HG03064 (cell line): Measurements from ENCODE around the gene ANKRD13C.
"Not testable (repeated sequence)": the region's sequence is repeated elsewhere in the genome, so short reads cannot be mapped to it uniquely, and the experiment has no call there.

Experiments
- ATAC-seq: cut with Tn5 transposase; IDR thresholded peaks from one replicate; pipeline ENCODE4 v1.9.1; 2021; ENCODE audit warnings: low read depth; ENCODE audit not compliant: unreplicated experiment

Gene ANKRD13C

GRCh38 chr1:70354332-70355110 lies at the start of gene ANKRD13C:
ANKRD13C (minus strand) TSS chr1:70354722; CDS start chr1:70354408, 314 bp downstream.
- peak; percentile 91 for ATAC-seq

- no peak for ATAC-seq
Measured at GRCh38 chr1:70403759-70404158, 49.2 kb upstream of the ANKRD13C start.

- no peak for ATAC-seq
Measured at GRCh38 chr1:70401974-70402373, 47.5 kb upstream of the ANKRD13C start.

GRCh38 chr1:70400335-70400734 lies 45.8 kb upstream of the ANKRD13C start:
- ATAC-seq = no peak

GRCh38 chr1:70397013-70397412 lies 42.5 kb upstream of the ANKRD13C start:
- ATAC-seq = no peak

- ATAC-seq = no peak
Measured at GRCh38 chr1:70396607-70397006, 42.1 kb upstream of the ANKRD13C start.

GRCh38 chr1:70392626-70393025 lies 38.1 kb upstream of the ANKRD13C start:
- ATAC-seq = no peak

- ATAC-seq = no peak
Measured at GRCh38 chr1:70387507-70387906, 33.0 kb upstream of the ANKRD13C start.

- ATAC-seq = no peak
Measured at GRCh38 chr1:70386121-70386520, 31.6 kb upstream of the ANKRD13C start.

- ATAC-seq = no peak
Measured at GRCh38 chr1:70385477-70385876, 31.0 kb upstream of the ANKRD13C start.

- no peak for ATAC-seq
Measured at GRCh38 chr1:70384542-70384941, 30.0 kb upstream of the ANKRD13C start.

GRCh38 chr1:70383483-70383882 lies 29.0 kb upstream of the ANKRD13C start:
- peak; percentile 15 for ATAC-seq

- peak; percentile 84 for ATAC-seq
Measured at GRCh38 chr1:70382682-70383081, 28.2 kb upstream of the ANKRD13C start.

- no peak for ATAC-seq
Measured at GRCh38 chr1:70376196-70376595, 21.7 kb upstream of the ANKRD13C start.

- ATAC-seq = not testable (repeated sequence)
Measured at GRCh38 chr1:70373580-70373979, 19.1 kb upstream of the ANKRD13C start.

- ATAC-seq = no peak
Measured at GRCh38 chr1:70372426-70372825, 17.9 kb upstream of the ANKRD13C start.

GRCh38 chr1:70371586-70371985 lies 17.1 kb upstream of the ANKRD13C start:
- ATAC-seq = not testable (repeated sequence)

- not testable (repeated sequence) for ATAC-seq
Measured at GRCh38 chr1:70367397-70367796, 12.9 kb upstream of the ANKRD13C start.

- ATAC-seq = not testable (repeated sequence)
Measured at GRCh38 chr1:70366997-70367396, 12.5 kb upstream of the ANKRD13C start.

GRCh38 chr1:70366425-70366952 lies 12.0 kb upstream of the ANKRD13C start:
- not testable (repeated sequence) for ATAC-seq

- no peak for ATAC-seq
Measured at GRCh38 chr1:70364439-70364838, 9.9 kb upstream of the ANKRD13C start.

GRCh38 chr1:70361727-70362398 lies 7.3 kb upstream of the ANKRD13C start:
- ATAC-seq = no peak
